ENCODE results near the gene COL5A1. TPM values are rescaled to one million over a fixed set of nuclear protein-coding genes. Genes with fewer than 3 reads are reported as not detected.

COL5A1 gene
- total RNA-seq, 1 donor from 2014 or later, result 13.9 TPM

GRCh38 chr9:134650431-134651190 is 9.0 kb downstream of the COL5A1 start:
- H3K27ac ChIP-seq (replicated peaks), result no peak overlapping the region
- intact Hi-C loops (cut with micrococcal nuclease), result no loop called here
- no peak overlapping the region for H3K4me3 ChIP-seq
- H3K36me3 ChIP-seq, result no peaks in the 10 kb centered on the region
- peak; percentile 12 for DNase-seq
- TF ChIP-seq, protein P1, sequence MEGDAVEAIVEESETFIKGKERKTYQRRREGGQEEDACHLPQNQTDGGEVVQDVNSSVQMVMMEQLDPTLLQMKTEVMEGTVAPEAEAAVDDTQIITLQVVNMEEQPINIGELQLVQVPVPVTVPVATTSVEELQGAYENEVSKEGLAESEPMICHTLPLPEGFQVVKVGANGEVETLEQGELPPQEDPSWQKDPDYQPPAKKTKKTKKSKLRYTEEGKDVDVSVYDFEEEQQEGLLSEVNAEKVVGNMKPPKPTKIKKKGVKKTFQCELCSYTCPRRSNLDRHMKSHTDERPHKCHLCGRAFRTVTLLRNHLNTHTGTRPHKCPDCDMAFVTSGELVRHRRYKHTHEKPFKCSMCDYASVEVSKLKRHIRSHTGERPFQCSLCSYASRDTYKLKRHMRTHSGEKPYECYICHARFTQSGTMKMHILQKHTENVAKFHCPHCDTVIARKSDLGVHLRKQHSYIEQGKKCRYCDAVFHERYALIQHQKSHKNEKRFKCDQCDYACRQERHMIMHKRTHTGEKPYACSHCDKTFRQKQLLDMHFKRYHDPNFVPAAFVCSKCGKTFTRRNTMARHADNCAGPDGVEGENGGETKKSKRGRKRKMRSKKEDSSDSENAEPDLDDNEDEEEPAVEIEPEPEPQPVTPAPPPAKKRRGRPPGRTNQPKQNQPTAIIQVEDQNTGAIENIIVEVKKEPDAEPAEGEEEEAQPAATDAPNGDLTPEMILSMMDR (IDR thresholded peaks at IDR 0.05; ENCODE audit: borderline replicate concordance), result no peak
- no peaks in the 10 kb centered on the region for H3K27me3 ChIP-seq (ENCODE audit: low read depth)
- H3K9me3 ChIP-seq (replicated peaks), result no peaks in the 10 kb centered on the region
- peaks cover 66% of the 10 kb centered on the region for H3K4me1 ChIP-seq

DNA sequence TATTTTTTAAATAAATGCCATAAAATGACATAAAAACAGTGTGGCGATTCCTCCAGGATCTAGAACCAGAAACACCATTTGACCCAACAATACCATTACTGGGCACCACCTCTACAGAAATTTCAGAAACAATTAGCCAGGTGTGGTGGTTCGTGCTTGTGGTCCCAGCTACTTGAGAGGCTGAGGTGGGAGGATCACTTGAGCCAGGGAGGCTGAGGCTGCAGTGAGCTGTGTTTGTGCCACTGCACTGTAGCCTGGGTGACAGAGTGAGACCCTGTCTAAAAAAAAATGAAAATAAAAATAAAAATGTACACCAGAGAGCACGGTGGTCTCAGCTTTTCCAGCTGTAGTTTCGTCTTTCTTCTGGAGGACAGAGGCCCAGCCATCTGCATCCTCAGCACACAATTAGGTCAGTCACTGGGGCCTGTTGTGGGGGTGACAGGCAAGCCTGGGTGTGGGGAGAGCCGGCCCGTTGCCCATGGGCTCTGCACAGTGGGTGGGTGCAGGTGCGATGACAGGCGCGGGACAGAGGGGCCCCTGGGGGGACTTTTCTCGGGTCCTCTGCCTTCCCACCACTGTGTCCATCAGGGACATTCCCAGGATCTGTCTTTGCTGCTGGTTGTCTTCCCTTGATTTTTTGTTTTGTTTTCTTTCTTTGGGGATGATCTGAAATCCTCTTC is 9.8 kb downstream of the COL5A1 start:
- peaks cover 59% of the 10 kb centered on the region for H3K4me1 ChIP-seq

GRCh38 chr9:134652291-134653225 is 11.0 kb downstream of the COL5A1 start:
- H3K27me3 ChIP-seq (ENCODE audit: low read depth), result no peaks in the 10 kb centered on the region
- H3K9me3 ChIP-seq (replicated peaks), result no peaks in the 10 kb centered on the region
- intact Hi-C loops (cut with micrococcal nuclease), result no loop called here
- H3K4me3 ChIP-seq, result no peak overlapping the region
- peaks cover 47% of the 10 kb centered on the region for H3K4me1 ChIP-seq
- DNase-seq, result peak; percentile 12
- no peaks in the 10 kb centered on the region for H3K36me3 ChIP-seq
- peak overlapping the region; percentile 32 for H3K27ac ChIP-seq (replicated peaks)
- TF ChIP-seq, protein P1 (IDR thresholded peaks at IDR 0.05; ENCODE audit: borderline replicate concordance), result no peak

More for the DNA sequence above, 9.8 kb downstream of the COL5A1 start:
- Histone ChIP-seq H3K9me3 (replicated peaks) (no peaks in the 10 kb centered on the region), H3K4me3 (no peak overlapping the region), H3K27ac (replicated peaks) (peak overlapping the region; percentile 32), H3K36me3 (no peaks in the 10 kb centered on the region), H3K27me3 (ENCODE audit: low read depth) (no peaks in the 10 kb centered on the region)
- intact Hi-C loops (cut with micrococcal nuclease), result no loop called here
- TF ChIP-seq, protein P1 (IDR thresholded peaks at IDR 0.05; ENCODE audit: borderline replicate concordance), result no peak
- peak; percentile 10 for DNase-seq

- H3K4me1 ChIP-seq, result peaks cover 44% of the 10 kb centered on the region
- H3K27me3 ChIP-seq (ENCODE audit: low read depth), result no peaks in the 10 kb centered on the region
- H3K9me3 ChIP-seq (replicated peaks), result no peaks in the 10 kb centered on the region
- TF ChIP-seq, protein P1 (IDR thresholded peaks at IDR 0.05; ENCODE audit: borderline replicate concordance), result no peak
- DNase-seq, result peak; percentile 47
- H3K27ac ChIP-seq (replicated peaks), result no peak overlapping the region
- intact Hi-C loops (cut with micrococcal nuclease), result no loop called here
- H3K4me3 ChIP-seq, result no peak overlapping the region
- H3K36me3 ChIP-seq, result no peaks in the 10 kb centered on the region
Observed at GRCh38 chr9:134653259-134654009, 11.8 kb downstream of the COL5A1 start.
